ENCODE data around the gene KIF6.

KIF6 gene

GRCh38 chr6:39441301-39441700, 283.9 kb downstream of the KIF6 start:
- Histone ChIP-seq H3K9me2 (replicated peaks; ENCODE audit: insufficient read depth, low read length) (no peaks in the 10 kb centered on the region), H3K9me3 (ENCODE audit: insufficient read depth, low read length) (no peaks in the 10 kb centered on the region), H3F3A (ENCODE audit: insufficient read depth) (no peaks in the 10 kb centered on the region), H2AFZ (ENCODE audit: low read depth, low read length, severe bottlenecking) (no peak overlapping the region), H3K27me3 (ENCODE audit: low read length) (no peaks in the 10 kb centered on the region), H3K4me2 (ENCODE audit: low read depth, low read length, poor library complexity, severe bottlenecking) (no peak overlapping the region), H3K4me3 (ENCODE audit: insufficient read depth, low read length, poor library complexity, severe bottlenecking) (no peak overlapping the region), H3K27ac (ENCODE audit: low read depth, low read length) (no peak overlapping the region), H4K20me1 (ENCODE audit: low read depth, low read length) (no peaks in the 10 kb centered on the region), H3K79me2 (ENCODE audit: insufficient read depth, low read length) (no peaks in the 10 kb centered on the region), H3K36me3 (ENCODE audit: low read length) (no peaks in the 10 kb centered on the region), H3K9ac (ENCODE audit: low read length) (no peak overlapping the region)
- TF ChIP-seq EZH2phosphoT487 (conservative IDR thresholded peaks at IDR 0.05; ENCODE audit: low read length) (no peak), CTCF (IDR thresholded peaks at IDR 0.05; ENCODE audit: insufficient read depth, low read length, poor library complexity, severe bottlenecking) (no peak)

GRCh38 chr6:39440039-39440426, 285.2 kb downstream of the KIF6 start:
- no peak overlapping the region for H2AFZ ChIP-seq (ENCODE audit: low read depth, low read length, severe bottlenecking)
- H3F3A ChIP-seq (ENCODE audit: insufficient read depth): no peaks in the 10 kb centered on the region
- H3K27me3 ChIP-seq (ENCODE audit: low read length): no peaks in the 10 kb centered on the region
- H3K9me2 ChIP-seq (replicated peaks; ENCODE audit: insufficient read depth, low read length): no peaks in the 10 kb centered on the region
- no peaks in the 10 kb centered on the region for H3K36me3 ChIP-seq (ENCODE audit: low read length)
- no peak overlapping the region for H3K9ac ChIP-seq (ENCODE audit: low read length)
- no peaks in the 10 kb centered on the region for H3K9me3 ChIP-seq (ENCODE audit: insufficient read depth, low read length)
- no peak overlapping the region for H3K4me2 ChIP-seq (ENCODE audit: low read depth, low read length, poor library complexity, severe bottlenecking)
- H3K4me3 ChIP-seq (ENCODE audit: insufficient read depth, low read length, poor library complexity, severe bottlenecking): no peak overlapping the region
- H3K27ac ChIP-seq (ENCODE audit: low read depth, low read length): no peak overlapping the region
- H4K20me1 ChIP-seq (ENCODE audit: low read depth, low read length): no peaks in the 10 kb centered on the region
- no peak for TF ChIP-seq EZH2phosphoT487 (conservative IDR thresholded peaks at IDR 0.05; ENCODE audit: low read length)
- TF ChIP-seq CTCF (IDR thresholded peaks at IDR 0.05; ENCODE audit: insufficient read depth, low read length, poor library complexity, severe bottlenecking): no peak
- no peaks in the 10 kb centered on the region for H3K79me2 ChIP-seq (ENCODE audit: insufficient read depth, low read length)

- TF ChIP-seq CTCF (IDR thresholded peaks at IDR 0.05; ENCODE audit: insufficient read depth, low read length, poor library complexity, severe bottlenecking) (no peak), EZH2phosphoT487 (conservative IDR thresholded peaks at IDR 0.05; ENCODE audit: low read length) (no peak)
- H3K36me3 ChIP-seq (ENCODE audit: low read length): no peaks in the 10 kb centered on the region
These were observed 285.7 kb downstream of the KIF6 start for GRCh38 chr6:39439342-39440038.

More at GRCh38 chr6:39439342-39440038, 285.7 kb downstream of the KIF6 start:
- Histone ChIP-seq H3K9me3 (ENCODE audit: insufficient read depth, low read length) (no peaks in the 10 kb centered on the region), H3K9ac (ENCODE audit: low read length) (no peak overlapping the region), H3F3A (ENCODE audit: insufficient read depth) (no peaks in the 10 kb centered on the region), H3K9me2 (replicated peaks; ENCODE audit: insufficient read depth, low read length) (no peaks in the 10 kb centered on the region), H4K20me1 (ENCODE audit: low read depth, low read length) (no peaks in the 10 kb centered on the region), H3K27me3 (ENCODE audit: low read length) (no peaks in the 10 kb centered on the region), H3K79me2 (ENCODE audit: insufficient read depth, low read length) (no peaks in the 10 kb centered on the region), H3K4me2 (ENCODE audit: low read depth, low read length, poor library complexity, severe bottlenecking) (no peak overlapping the region), H3K27ac (ENCODE audit: low read depth, low read length) (no peak overlapping the region), H3K4me3 (ENCODE audit: insufficient read depth, low read length, poor library complexity, severe bottlenecking) (no peak overlapping the region), H2AFZ (ENCODE audit: low read depth, low read length, severe bottlenecking) (no peak overlapping the region)
